Endothelial cell of umbilical vein (primary cell): ENCODE results near the gene HIVEP3. TPM values are rescaled to one million over a fixed set of nuclear protein-coding genes. Genes with fewer than 3 reads are reported as not detected.

Source experiments
- BruUV-seq: library from RNA; stranded (reverse); fragments of 400-500 nt; replicated peaks from 2 replicates; lab custom pipeline; 2021; lab: Mats Ljungman, UMichigan
- CTCF ChIA-PET: fragments of 300-600, 350-600 bp; sonication (Branson Sonifier 250); formaldehyde crosslinking; loops from one replicate; lab custom pipeline; 2021; ENCODE audit warnings: antibody characterized with exemption, inconsistent platforms; lab: Charles Lee
- POLR2A ChIA-PET: fragments of 300-600, 350-600 bp; sonication (Branson Sonifier 250); formaldehyde crosslinking; loops from one replicate; lab custom pipeline; 2021; ENCODE audit warnings: antibody characterized with exemption, inconsistent platforms; lab: Charles Lee
- DNase-seq: peaks from one replicate; pipeline ENCODE4 v3.0.0-alpha.2; 2011; ENCODE audit warnings: low read depth, low spot score
- FAIRE-seq: peaks from 2 replicates; lab custom pipeline; 2011; peaks lifted over from hg19 to GRCh38; lab: Jason Lieb, UNC
- H2AFZ ChIP-seq: 2 replicates; pipeline ENCODE4 v1.6.0; 2012; ENCODE audit warnings: low read depth, low read length, control low read depth, inconsistent platforms
- H3K27ac ChIP-seq: 2 replicates; pipeline ENCODE4 v1.5.1; 2011; ENCODE audit warnings: low read depth, mild to moderate bottlenecking, control low read depth, low read length, moderate library complexity; ENCODE audit not compliant: insufficient read depth
- H3K27me3 ChIP-seq, 2 experiments: 2 replicates each; pipeline versions ENCODE4 v1.6.0 to v1.6.1; 2011; ENCODE audit warnings: low read length in 2 of 2, mixed read lengths in 1 of 2; ENCODE audit not compliant: control insufficient read depth in 2 of 2, insufficient read depth in 2 of 2
- H3K36me3 ChIP-seq, 2 experiments: 2 replicates in 1 of 2; 3 replicates in 1 of 2; pipeline ENCODE4 v1.5.1; 2011; ENCODE audit warnings: low read length in 2 of 2, mild to moderate bottlenecking in 1 of 2, moderate library complexity in 1 of 2; ENCODE audit not compliant: control insufficient read depth in 2 of 2, insufficient read depth in 2 of 2; ENCODE audit errors: extremely low read depth in 1 of 2
- H3K4me1 ChIP-seq: 3 replicates; pipeline ENCODE4 v1.5.1; 2011; ENCODE audit warnings: mild to moderate bottlenecking, low read length; ENCODE audit not compliant: control insufficient read depth, insufficient read depth; ENCODE audit errors: extremely low read depth
- H3K4me2 ChIP-seq: 2 replicates; pipeline ENCODE4 v1.6.1; 2011; ENCODE audit warnings: low read length, control low read depth, mixed read lengths; ENCODE audit not compliant: insufficient read depth
- H3K4me3 ChIP-seq, 3 experiments: fragments of 200-600 bp in 1 of 3; sonication (generic), shearing (Covaris generic) in 1 of 3; replicated peaks in 1 of 3; 2 replicates each; pipeline ENCODE4 v1.5.1; 2011 to 2016; ENCODE audit warnings: control low read depth in 3 of 3, low read length in 3 of 3, mild to moderate bottlenecking in 2 of 3, inconsistent platforms in 1 of 3, low read depth in 1 of 3, moderate library complexity in 1 of 3; ENCODE audit not compliant: insufficient read depth in 1 of 3
- H3K79me2 ChIP-seq: 2 replicates; pipeline ENCODE4 v1.6.0; 2012; ENCODE audit warnings: low read length, inconsistent platforms; ENCODE audit not compliant: control insufficient read depth, insufficient read depth
- H3K9ac ChIP-seq: replicated peaks from 2 replicates; pipeline ENCODE3; 2011; ENCODE audit warnings: low read length, control low read depth; ENCODE audit not compliant: insufficient read depth; ENCODE audit errors: extremely low read depth
- H3K9me1 ChIP-seq: replicated peaks from 3 replicates; pipeline ENCODE4 v1.6.0; 2011; ENCODE audit warnings: mild to moderate bottlenecking, low read length; ENCODE audit not compliant: control insufficient read depth, insufficient read depth; ENCODE audit errors: extremely low read depth
- H3K9me3 ChIP-seq: replicated peaks from 2 replicates; pipeline ENCODE4 v1.5.1; 2012; ENCODE audit warnings: low read length, inconsistent platforms; ENCODE audit not compliant: control insufficient read depth, insufficient read depth
- H4K20me1 ChIP-seq: replicated peaks from 2 replicates; pipeline ENCODE3; 2011; ENCODE audit warnings: mild to moderate bottlenecking, low read length; ENCODE audit not compliant: control insufficient read depth, insufficient read depth; ENCODE audit errors: extremely low read depth
- EZH2 ChIP-seq: IDR thresholded peaks from 2 replicates; pipeline ENCODE4 v1.6.1; 2012; ENCODE audit warnings: borderline replicate concordance, low read depth, mild to moderate bottlenecking, moderate library complexity, low read length, inconsistent platforms; ENCODE audit not compliant: severe bottlenecking
- FOS ChIP-seq: IDR thresholded peaks from 2 replicates; pipeline ENCODE4 v1.6.1; 2011; ENCODE audit warnings: mild to moderate bottlenecking, low read length, moderate library complexity, borderline replicate concordance; ENCODE audit not compliant: insufficient read depth
- GATA2 ChIP-seq: IDR thresholded peaks from 2 replicates; pipeline ENCODE4 v1.7.0; 2011; ENCODE audit warnings: low read depth, mild to moderate bottlenecking, moderate library complexity, mixed read lengths, low read length; ENCODE audit not compliant: insufficient read length, insufficient read depth
- JUN ChIP-seq: IDR thresholded peaks from 2 replicates; pipeline ENCODE4 v1.6.1; 2011; ENCODE audit warnings: borderline replicate concordance, low read depth; ENCODE audit not compliant: insufficient read length, insufficient read depth
- MYC ChIP-seq: IDR thresholded peaks from one replicate; pipeline ENCODE4 v1.6.1; 2011; ENCODE audit warnings: mild to moderate bottlenecking, low read depth, low read length
- POLR2A ChIP-seq: IDR thresholded peaks from 2 replicates; pipeline ENCODE4 v1.6.1; 2012; ENCODE audit warnings: low read depth, mild to moderate bottlenecking, control low read depth, low read length
- POLR2AphosphoS5 ChIP-seq: IDR thresholded peaks from 2 replicates; pipeline ENCODE4 v1.6.1; 2012; ENCODE audit warnings: low read depth, mild to moderate bottlenecking, control low read depth, low read length, moderate library complexity; ENCODE audit not compliant: insufficient read depth
- dilution Hi-C: fragments of 300-500 bp; cut with MboI; formaldehyde crosslinking; loops from one replicate; pipeline ENCODE4 v1.15.0; 2019; ENCODE audit warnings: low sequenced_read_pairs; ENCODE audit not compliant: extremely low pct_ligation_motif_present
- intact Hi-C: fragments of 100-400 bp; cut with micrococcal nuclease; formaldehyde crosslinking; loops from one replicate; pipeline ENCODE4 v1.10.0; 2022
- polyA plus RNA-seq, 4 experiments: library from polyadenylated mRNA; depleted of rRNA in 3 of 4; stranded (reverse) in 3 of 4; unstranded in 1 of 4; fragments of >200 nt; gene quantifications; 2 replicates each; pipeline versions ENCODE4 v1.2.1 to v1.2.3, GENCODE V29; 2011 to 2012; ENCODE audit warnings: missing spikeins in 1 of 4
- total RNA-seq: library from RNA; stranded (reverse); gene quantifications from 2 replicates; pipeline ENCODE4 v1.2.3, GENCODE V29; 2021
- TF ChIP-seq, protein P1 (sequence below): IDR thresholded peaks from 2 replicates; pipeline ENCODE4 v1.6.1; 2011; ENCODE audit not compliant: insufficient read depth, insufficient read length
- TF ChIP-seq, protein P2 (sequence below), 2 donors: IDR thresholded peaks; 1 replicate in 1 of 2; 2 replicates in 1 of 2; pipeline ENCODE4 v1.5.1; 2011; ENCODE audit warnings: low read length in 2 of 2, mild to moderate bottlenecking in 2 of 2, moderate library complexity in 2 of 2, control low read depth in 1 of 2, inconsistent platforms in 1 of 2, low read depth in 1 of 2; ENCODE audit not compliant: insufficient read depth in 1 of 2; ENCODE audit errors: extremely low read depth in 1 of 2

Gene HIVEP3
- total and polyA plus RNA-seq, 2 donors (not counting 3 experiments of a cell fraction or from before 2014, with no cell fraction given), result 3.4 to 4.0 TPM

DNA sequence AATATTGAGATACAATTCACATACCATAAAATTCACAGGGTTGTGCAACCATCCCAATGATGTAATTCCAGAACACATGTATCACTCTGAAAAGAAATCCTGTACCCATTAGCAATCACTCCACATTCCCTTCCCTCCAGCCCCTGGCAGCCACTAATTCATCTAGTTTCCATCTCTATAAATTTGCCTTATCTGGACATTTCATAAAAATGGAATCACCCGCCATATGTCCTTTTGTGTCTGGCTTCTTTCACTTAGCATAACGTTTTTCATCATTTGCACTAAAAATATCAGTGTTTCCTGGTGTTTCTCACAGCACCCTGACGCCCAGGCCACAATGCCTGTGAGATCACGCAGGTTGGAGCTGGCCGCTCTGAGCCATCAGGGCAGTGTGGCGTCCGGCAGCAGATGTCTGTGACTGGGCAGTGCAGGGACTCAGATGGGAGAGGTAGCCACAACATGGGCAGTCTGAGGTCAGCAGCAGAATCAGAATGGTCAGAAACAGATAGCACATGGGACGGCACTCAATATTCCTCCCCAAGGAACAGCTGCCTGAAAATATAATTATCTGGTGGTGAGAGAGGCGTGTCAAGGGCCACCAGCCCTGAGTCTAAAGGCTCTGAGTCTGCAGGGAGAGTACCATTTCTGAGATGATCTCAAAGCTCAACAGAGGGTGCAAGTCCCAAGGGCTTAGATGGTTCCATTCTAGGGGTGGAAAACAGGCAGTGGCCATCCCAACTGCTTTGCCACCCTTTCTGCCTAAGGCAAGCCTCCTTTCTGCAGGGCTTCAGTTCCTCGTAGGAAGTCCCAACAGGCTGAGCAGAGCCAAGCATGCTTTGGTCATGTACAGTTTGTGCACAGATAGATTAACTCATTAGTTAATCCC lies 304.8 kb downstream of the HIVEP3 start:
- Histone ChIP-seq H3K4me3 (no peak overlapping the region), H3K79me2 (no peaks in the 10 kb centered on the region), H3K27me3 (no peaks in the 10 kb centered on the region), H3K4me2 (no peak overlapping the region), H3K4me1 (peaks cover 4% of the 10 kb centered on the region), H3K36me3 (no peaks in the 10 kb centered on the region), H3K27ac (no peak overlapping the region), H4K20me1 (no peaks in the 10 kb centered on the region), H3K9ac (no peak overlapping the region), H3K9me3 (no peaks in the 10 kb centered on the region), H2AFZ (no peak overlapping the region), H3K9me1 (no peaks in the 10 kb centered on the region)
- intact Hi-C loops, result no loop called here
- no peak for DNase-seq
- FAIRE-seq, result no peak
- dilution Hi-C loops, result no loop called here
- POLR2A ChIA-PET, result no interaction called here
- CTCF ChIA-PET, result no interaction called here
- TF ChIP-seq GATA2, result no peak
- TF ChIP-seq, protein P1, sequence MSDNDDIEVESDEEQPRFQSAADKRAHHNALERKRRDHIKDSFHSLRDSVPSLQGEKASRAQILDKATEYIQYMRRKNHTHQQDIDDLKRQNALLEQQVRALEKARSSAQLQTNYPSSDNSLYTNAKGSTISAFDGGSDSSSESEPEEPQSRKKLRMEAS, result no peak
- no peak for TF ChIP-seq FOS
- no peak for TF ChIP-seq POLR2A
- TF ChIP-seq JUN, result no peak
- TF ChIP-seq MYC, result no peak
- TF ChIP-seq EZH2, result no peak
- TF ChIP-seq, protein P2, sequence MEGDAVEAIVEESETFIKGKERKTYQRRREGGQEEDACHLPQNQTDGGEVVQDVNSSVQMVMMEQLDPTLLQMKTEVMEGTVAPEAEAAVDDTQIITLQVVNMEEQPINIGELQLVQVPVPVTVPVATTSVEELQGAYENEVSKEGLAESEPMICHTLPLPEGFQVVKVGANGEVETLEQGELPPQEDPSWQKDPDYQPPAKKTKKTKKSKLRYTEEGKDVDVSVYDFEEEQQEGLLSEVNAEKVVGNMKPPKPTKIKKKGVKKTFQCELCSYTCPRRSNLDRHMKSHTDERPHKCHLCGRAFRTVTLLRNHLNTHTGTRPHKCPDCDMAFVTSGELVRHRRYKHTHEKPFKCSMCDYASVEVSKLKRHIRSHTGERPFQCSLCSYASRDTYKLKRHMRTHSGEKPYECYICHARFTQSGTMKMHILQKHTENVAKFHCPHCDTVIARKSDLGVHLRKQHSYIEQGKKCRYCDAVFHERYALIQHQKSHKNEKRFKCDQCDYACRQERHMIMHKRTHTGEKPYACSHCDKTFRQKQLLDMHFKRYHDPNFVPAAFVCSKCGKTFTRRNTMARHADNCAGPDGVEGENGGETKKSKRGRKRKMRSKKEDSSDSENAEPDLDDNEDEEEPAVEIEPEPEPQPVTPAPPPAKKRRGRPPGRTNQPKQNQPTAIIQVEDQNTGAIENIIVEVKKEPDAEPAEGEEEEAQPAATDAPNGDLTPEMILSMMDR (IDR thresholded peaks at IDR 0.05; ENCODE audit: extremely low read depth in 1 of 2, insufficient read depth in 1 of 2, low read depth in 1 of 2, low read length in 2 of 2), result no peak
- no peak for TF ChIP-seq POLR2AphosphoS5
- BruUV-seq, result no TSS peak
